Measurements from ENCODE around the gene OTUD1. TPM values are rescaled to one million over a fixed set of nuclear protein-coding genes. Genes with fewer than 3 reads are reported as not detected.
A peak's percentile ranks its signal among the peaks of the same experiment; 100 is the strongest.
"Not testable (repeated sequence)": the region's sequence is repeated elsewhere in the genome, so short reads cannot be mapped to it uniquely, and the experiment has no call there.

OTUD1 gene, protein sequence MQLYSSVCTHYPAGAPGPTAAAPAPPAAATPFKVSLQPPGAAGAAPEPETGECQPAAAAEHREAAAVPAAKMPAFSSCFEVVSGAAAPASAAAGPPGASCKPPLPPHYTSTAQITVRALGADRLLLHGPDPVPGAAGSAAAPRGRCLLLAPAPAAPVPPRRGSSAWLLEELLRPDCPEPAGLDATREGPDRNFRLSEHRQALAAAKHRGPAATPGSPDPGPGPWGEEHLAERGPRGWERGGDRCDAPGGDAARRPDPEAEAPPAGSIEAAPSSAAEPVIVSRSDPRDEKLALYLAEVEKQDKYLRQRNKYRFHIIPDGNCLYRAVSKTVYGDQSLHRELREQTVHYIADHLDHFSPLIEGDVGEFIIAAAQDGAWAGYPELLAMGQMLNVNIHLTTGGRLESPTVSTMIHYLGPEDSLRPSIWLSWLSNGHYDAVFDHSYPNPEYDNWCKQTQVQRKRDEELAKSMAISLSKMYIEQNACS
- 10 to 100 TPM in 1 of 3 donors, 1 to 10 TPM in 2; 3.6 to 11.8 (median 8.8) TPM for polyA plus RNA-seq

DNA sequence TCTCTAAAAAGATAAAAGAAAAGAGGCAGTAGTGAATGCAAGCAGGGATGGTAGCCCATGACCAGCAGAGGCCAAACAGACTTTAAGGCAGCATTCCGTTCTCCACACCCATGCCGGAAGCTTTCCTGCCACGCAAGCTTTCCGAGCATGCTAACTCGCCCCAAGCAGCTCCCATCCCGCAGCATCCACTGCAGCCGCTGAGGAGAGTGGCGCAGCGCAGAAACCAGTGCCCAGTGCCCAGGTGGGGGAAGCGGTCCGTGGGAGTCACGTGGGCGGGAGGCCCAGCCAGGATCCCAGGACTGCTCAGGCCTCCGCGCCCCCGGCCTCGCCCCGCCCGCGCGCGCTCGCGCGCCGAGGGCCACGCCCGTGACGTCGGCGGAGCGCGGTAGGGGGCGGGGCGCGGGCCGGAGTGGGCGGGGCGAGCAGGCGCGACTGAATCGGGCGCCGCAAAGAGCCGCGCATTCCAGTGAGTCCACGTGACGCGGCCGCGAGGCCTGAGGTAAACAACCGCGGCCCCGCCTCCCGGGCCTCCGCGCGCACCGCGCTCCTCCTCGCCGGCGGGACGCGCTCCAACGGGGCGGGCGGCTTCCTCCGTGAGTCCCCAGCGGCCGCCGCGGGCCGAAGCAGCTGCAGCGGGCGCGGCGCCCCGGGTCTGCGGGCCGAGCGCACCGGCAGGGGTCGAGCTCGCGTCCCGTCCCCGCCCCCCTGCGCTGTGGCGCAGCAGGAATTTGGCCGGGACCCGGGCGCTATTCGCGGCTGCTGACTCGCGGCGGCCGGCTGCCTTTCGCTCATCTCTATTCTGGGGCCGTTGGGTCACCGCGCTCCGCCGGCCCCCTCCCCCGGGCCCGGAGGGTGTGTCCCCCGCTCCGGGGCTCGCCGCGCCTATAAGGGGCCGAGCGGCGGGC lies at the start of gene OTUD1:
OTUD1 (plus strand) TSS at position 529 of the 905 bp plus-strand sequence. CDS start 383 bp downstream, outside the sequence.
- WGBS, 3 donors: 0 to 1% (median 0%) methylated on average over 61 to 115 of the region's 115 CpGs
- H3K27ac ChIP-seq (ENCODE audit: low read depth, low read length): peak within 1 kb of the TSS; percentile 51

DNA sequence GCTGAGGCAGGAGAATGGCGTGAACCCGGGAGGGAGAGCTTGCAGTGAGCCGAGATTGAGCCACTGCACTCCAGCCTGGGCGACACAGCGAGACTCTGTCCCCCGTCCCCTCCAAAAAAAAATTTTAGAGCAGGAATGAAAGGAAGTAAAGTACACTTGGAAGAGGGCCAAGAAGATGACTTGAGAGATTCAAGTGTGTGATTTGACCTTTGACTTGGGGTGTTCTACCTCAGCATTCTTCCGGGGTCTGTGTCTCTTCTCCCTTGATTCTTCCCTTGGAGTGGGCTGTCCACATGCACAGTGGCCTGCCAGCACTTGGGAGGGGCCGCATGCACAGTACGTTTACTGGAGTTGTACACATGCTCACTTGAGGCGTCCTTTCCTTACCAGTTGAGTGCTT lies 48.5 kb upstream of the OTUD1 start:
- WGBS, 3 donors: 82 to 84% (median 84%) methylated on average over 10 of the region's 10 CpGs
- not testable (repeated sequence) for H3K27ac ChIP-seq (ENCODE audit: low read depth, low read length)

DNA sequence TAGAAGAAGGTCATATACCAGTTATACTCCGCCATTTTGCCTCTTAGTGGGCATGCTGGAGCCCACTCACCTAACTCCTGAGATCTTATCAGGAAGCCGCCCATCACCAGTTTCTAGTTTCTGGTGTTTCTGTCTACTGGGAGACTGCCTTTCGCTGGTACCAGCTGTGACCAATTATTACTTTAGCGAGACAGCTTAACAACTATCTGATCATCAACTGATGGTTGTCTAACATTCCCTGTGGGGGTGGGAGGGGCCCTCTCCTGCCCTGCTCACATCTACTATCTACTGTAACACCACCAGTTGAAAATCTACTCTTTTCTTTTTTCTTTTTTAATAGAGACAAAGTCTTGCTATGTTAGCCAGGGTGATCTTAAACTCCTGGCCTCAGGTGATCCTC lies 48.1 kb upstream of the OTUD1 start:
- WGBS, 3 donors: 85 to 94% (median 87%) methylated on average over 4 of the region's 4 CpGs
- H3K27ac ChIP-seq (ENCODE audit: low read depth, low read length): no peak overlapping the region

DNA sequence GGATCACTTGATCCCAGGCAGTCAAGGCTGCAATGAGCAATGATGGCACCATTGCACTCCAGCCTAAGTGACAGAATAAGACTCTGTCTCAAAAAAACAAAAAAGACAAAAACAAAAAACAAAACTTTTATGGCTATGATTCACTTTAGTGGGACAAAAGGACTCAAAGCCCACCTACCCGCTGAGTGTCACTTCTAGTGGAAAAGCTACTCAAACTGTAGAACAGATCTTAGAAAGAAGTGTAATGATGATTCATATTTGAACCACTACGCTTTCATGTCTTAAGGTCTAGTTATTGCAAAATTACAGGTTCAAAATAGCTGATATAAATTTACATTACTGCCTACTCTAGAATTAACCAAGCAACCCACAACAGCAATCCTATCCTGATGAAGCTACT lies 47.1 kb upstream of the OTUD1 start:
- 69 to 94% (median 90%) methylated on average over 2 of the region's 2 CpGs for WGBS, 3 donors
- H3K27ac ChIP-seq (ENCODE audit: low read depth, low read length): no peak overlapping the region

DNA sequence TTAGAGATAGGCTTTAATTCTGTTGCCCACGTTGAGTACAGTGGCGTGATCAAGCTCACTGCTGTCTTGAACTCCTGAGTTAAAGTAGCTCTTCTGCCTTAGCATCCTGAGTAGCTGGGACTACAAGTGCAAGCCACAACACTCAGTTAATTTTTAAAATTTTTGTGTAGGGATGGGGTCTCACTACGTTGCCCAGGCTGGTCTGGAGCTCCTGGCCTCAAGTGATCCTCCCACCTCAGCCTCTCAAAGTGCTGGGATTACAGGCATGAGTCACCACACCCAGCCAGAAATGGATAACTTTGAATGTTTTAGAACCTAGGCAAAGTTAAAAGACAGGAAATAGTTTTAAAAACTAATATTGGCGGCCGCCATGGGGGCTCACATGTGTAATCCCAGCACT lies 43.9 kb upstream of the OTUD1 start:
- H3K27ac ChIP-seq (ENCODE audit: low read depth, low read length): no peak overlapping the region
- 91 to 93% (median 92%) methylated on average over 5 of the region's 5 CpGs for WGBS, 3 donors

DNA sequence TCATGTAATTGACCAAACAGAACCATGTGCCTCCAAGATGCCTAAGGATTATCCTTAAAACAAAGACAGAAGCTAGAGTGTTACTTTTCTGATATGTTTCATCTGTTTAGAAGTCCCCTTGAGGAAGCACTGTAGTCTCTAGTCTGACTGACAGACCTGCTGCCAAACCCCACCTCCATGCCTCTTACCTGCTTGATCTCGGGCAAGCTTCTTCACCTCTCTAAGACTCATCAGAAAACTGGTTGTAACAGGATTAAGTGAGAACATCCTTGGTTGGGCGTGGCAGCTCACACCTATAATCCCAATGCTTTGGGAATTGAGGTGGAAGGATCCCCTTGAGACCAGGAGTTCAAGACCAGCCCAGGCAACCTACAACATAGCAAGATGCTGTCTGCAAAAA lies 42.2 kb upstream of the OTUD1 start:
- H3K27ac ChIP-seq (ENCODE audit: low read depth, low read length): no peak overlapping the region
- WGBS, 3 donors: 86 to 95% (median 92%) methylated on average over 2 of the region's 2 CpGs

DNA sequence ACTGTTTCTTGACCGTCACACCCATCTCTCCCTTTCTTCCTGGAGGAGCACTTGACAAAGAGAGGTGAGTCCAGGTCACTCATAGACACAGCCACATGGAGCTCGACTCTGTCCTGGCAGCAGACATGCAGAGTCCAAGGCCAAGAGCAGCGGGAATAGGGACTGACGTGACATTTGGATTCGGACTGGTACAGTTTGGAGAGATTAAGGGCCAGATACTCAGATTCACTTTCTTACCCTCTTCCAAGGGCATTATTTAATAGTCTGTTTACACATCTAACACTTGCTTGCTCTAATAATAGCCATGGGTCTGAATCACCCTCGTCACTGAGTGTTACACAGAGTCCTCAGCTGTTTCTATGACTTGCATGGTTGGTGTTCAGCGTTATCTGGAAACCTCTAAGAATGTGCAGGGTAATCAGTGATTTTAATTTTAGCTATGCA lies 39.2 kb upstream of the OTUD1 start:
- H3K27ac ChIP-seq (ENCODE audit: low read depth, low read length): no peak overlapping the region
- WGBS, 3 donors: 42 to 89% (median 80%) methylated on average over 7 of the region's 7 CpGs

DNA sequence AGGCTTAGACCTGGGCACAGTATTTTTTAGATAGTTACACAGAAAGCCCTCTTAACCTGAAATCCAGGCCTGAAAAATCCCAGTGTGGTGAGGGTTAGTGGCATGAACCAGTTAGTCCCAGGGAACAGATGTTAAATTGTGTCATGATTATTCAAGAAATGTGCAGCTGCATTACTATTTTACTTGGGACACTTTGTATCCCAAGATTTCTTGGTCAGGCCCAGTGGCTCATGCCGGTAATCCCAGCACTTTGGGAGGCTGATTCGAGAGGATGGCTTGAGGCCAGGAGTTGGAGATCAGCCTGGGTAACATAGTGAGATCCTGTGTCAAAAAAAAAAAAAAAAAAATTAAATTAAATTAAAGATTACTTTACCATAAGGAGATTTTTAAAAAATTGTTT lies 36.0 kb upstream of the OTUD1 start:
- 66 to 87% (median 84%) methylated on average over 2 of the region's 2 CpGs for WGBS, 3 donors
- H3K27ac ChIP-seq (ENCODE audit: low read depth, low read length): no peak overlapping the region

DNA sequence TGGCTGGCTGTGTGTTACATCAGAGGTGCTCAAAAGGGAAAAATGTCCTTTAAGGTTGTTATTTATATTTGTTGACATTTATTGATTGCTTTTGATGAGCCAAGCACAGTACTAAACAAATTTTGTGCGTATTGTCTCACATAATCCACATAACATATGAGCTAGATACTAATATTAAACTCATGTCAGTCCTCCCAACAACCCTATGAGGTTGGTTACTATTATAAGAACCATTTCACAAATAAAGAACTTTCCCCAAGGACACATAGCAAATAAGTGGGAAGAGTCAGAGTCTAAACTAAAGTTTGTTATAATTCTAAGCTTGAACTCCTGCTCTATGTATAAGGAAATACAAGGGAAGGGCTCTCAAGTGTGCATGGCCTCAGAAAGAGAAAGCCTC lies 35.6 kb upstream of the OTUD1 start:
- WGBS, 3 donors: 48 to 81% (median 61%) methylated on average over 1 of the region's 1 CpG
- no peak overlapping the region for H3K27ac ChIP-seq (ENCODE audit: low read depth, low read length)

DNA sequence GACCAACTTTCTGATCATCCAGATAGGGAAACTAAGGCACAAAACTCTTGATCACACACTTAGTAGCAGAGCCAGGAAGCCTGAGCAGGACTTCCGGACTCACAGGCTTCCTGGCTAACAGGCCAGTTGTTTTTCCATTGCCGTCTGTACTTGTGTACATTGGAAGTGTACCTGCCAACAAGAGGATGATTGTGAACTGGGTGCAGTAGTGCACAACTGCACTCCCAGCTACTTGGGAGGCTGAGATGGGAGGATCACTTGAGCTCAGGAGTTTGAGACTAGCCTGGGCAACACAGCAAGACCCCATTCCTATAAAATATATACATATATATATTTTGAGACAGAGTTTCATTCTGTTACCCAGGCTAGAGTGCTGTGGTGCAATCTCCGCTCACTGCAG lies 35.2 kb upstream of the OTUD1 start:
- WGBS, 3 donors: 61 to 83% (median 82%) methylated on average over 3 of the region's 3 CpGs
- H3K27ac ChIP-seq (ENCODE audit: low read depth, low read length): no peak overlapping the region

DNA sequence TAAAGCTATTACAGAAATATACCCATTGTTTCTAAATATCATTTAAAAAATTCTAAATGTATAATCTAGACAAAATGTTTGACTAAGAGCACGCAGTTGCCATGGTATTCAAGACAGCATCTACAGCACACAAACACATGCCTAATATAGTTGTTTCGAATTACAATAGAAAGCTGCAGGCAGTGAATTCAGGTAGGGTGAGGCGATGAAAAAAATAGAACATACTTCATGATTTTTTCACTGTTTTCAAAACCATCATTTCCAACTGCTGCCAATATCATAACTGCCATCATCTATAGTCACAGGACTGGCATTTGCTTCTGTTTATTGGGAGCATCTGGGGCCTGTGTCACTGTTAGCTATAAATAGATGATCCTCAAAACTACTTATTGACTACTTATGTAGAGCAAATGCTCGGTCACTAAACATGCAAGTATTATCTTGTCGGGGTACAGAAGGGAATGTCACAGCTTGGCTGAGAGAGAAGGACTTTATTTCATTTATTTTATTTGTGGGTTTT lies 34.4 kb upstream of the OTUD1 start:
- H3K27ac ChIP-seq (ENCODE audit: low read depth, low read length): no peak overlapping the region
- 90 to 96% (median 93%) methylated on average over 5 of the region's 5 CpGs for WGBS, 3 donors

DNA sequence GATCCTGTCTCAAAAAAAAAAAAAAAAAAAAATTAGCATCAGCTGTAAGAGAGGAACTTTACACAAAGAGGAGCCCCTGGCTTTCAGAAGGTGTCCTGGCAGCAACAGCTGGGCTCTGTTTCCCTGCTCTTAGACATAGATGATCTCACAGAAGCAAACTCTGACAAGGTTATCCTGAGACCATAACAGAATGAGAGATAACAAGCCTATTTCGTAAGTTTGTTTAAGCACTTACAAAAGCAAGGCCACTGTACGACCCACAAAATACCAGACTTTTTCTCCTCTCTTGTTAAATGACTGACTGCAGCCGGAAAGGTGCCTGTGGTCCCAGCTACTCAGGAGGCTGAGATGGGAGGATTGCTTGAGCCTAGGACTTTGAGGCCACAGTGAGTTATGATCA lies 33.3 kb upstream of the OTUD1 start:
- 48 to 71% (median 67%) methylated on average over 3 of the region's 3 CpGs for WGBS, 3 donors
- no peak overlapping the region for H3K27ac ChIP-seq (ENCODE audit: low read depth, low read length)

DNA sequence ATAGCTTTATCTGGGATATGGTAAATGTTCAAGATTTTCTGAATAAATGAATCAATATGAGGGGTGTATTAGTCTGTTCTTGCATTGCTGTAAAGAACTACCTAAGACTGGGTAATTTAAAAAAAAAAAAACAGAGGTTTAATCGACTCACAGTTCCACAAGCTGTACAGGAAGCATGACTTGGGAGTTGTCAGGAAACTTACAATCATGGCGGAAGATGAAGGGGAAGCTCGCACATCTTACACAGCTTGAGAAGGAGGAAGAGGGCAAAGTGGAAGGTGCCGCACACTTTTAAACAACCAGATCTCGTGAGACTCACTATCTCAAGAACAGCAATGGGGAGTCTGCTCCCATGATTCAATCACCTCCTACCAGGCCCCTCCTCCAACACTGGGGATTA lies 32.5 kb upstream of the OTUD1 start:
- no peak overlapping the region for H3K27ac ChIP-seq (ENCODE audit: low read depth, low read length)
- 49 to 89% (median 59%) methylated on average over 5 of the region's 5 CpGs for WGBS, 3 donors

DNA sequence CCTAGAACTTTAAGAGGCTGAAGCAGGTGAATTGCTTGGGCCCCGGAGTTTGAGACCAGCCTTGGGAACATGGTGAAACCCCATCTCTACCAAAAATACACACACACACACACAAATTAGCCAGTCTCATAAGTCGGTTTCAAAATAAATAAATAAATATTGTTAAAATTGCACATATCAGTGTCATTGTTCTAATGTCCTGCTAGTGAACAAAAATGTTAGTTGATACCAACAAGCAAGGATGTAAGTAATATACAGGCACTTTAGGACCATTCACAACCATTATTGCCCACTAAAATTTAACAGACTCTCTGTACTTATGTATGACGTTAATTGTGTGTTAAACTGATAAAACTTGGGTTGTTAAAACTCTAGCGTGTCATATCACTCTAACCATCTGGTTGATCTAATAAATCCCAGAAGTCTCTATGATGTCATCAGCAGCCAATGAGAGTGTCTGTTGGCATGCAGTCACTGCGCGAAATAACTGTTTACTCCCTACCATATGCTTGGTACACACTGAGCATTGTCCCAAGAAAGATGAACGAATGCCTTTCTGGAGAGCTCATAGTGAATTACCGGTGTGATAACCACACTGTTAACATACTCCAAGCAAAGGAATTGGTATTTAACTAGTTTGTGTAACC lies 30.4 kb upstream of the OTUD1 start:
- H3K27ac ChIP-seq (ENCODE audit: low read depth, low read length): no peak overlapping the region
- 81 to 84% (median 81%) methylated on average over 8 of the region's 8 CpGs for WGBS, 3 donors

DNA sequence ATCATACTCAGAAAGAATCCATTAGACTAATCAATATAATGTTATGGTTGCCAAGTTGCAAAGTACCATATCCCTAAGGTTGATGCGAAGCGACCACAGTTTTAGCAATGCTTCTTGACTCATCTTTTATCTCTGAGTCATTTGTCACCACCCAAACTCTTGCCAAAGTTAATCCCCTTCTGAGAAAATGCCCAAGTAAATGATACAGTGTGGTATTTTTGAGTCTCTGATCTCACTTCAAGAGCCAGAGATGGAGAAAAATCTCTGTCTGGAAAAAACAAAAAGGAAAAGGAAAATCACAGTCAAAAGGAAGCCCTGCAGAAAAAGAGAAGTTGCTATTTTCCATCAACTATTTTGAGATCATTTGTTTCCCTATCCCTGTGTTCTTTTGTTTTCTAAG lies 26.7 kb upstream of the OTUD1 start:
- 56 to 79% (median 76%) methylated on average over 2 of the region's 2 CpGs for WGBS, 3 donors

DNA sequence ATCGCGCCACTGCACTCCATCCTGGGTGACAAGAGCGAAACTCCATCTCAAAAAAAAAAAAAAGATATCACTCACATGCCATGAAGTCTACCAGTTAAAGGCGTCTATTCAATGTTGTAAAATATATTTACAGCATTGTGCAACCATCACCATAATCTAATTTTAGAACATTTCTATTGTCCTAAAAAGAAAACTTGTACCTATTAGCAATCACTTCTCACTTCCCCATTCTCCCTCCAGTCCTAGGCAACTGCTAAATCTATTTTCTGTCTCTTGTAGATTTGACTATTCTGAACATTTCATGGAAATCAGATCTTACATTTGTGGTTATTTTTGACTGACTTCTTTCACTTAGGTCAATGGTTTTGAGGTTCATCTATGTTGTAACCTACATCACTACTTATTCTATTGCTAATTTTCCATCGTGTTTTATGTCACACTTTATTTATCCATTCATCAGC lies 25.2 kb upstream of the OTUD1 start:
- 44 to 89% (median 68%) methylated on average over 5 of the region's 5 CpGs for WGBS, 3 donors

More for the DNA sequence above, 26.7 kb upstream of the OTUD1 start:
- H3K27ac ChIP-seq (ENCODE audit: low read depth, low read length): no peak overlapping the region

DNA sequence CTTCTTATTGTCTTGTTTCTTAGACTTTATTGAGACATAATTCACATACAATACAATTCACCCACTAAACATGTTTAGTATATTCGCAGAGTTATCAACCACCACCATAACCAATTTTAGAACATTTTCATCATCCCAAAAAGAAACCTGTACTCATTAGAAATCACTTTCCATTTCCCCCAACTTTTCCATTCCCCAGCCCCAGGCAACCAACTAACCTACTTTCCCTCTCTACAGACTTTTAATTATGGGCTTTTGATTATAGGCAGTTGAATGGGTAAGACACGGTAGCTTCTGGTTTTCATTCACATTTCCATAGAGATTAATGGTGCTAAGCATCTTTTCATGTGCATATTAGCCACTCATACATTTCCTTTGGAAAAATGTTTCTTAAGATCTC lies 24.2 kb upstream of the OTUD1 start:
- no peak overlapping the region for H3K27ac ChIP-seq (ENCODE audit: low read depth, low read length)
- 72 to 90% (median 86%) methylated on average over 2 of the region's 2 CpGs for WGBS, 3 donors

More for the DNA sequence above, 25.2 kb upstream of the OTUD1 start:
- H3K27ac ChIP-seq (ENCODE audit: low read depth, low read length): no peak overlapping the region

DNA sequence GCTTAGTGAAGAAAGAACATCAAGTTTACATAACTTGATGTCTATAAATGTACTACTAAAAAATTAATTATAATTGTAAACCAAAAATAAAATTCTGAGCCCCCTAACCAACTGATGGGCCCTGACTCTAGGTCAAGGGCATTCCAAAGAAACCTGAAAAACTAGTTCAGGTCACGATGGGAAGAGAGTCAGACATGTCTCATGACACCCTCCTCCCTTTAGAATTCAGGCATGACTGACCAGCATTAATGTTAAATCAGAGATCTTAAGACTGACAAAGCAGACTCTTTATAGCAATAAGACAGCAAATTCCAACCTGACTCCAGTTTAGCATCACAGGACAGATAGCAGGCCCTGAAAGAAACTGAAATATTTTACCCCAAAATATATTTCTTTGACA lies 21.6 kb upstream of the OTUD1 start:
- 41 to 90% (median 67%) methylated on average over 1 of the region's 1 CpG for WGBS, 3 donors

More for the DNA sequence above, 21.6 kb upstream of the OTUD1 start:
- no peak overlapping the region for H3K27ac ChIP-seq (ENCODE audit: low read depth, low read length)

All from adipose tissue (tissue), 3 donors.